Measurements from ENCODE around the gene ADAM10.

DNA sequence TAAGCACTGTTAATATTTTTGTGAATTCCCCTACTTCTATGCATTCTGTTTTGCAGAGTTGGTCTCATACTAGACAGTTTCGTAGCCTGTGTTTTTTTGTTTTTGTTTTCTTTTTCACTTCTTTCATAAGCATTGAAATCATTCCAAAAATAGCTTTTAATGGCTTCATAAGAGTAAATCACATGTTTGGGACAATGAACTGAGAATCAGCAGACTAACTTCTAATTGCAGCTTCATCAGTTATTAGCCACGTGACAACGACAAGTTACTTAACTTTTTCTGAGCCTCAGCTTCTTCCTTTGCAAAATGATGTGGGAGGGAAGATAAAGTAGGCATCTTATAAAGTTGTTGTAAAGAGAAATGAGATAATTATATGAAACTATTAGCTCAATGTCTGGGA is 193.0 kb downstream of the ADAM10 start:
- no peak for TF ChIP-seq POLR2A (IDR thresholded peaks at IDR 0.05)
- TF ChIP-seq, protein P1, sequence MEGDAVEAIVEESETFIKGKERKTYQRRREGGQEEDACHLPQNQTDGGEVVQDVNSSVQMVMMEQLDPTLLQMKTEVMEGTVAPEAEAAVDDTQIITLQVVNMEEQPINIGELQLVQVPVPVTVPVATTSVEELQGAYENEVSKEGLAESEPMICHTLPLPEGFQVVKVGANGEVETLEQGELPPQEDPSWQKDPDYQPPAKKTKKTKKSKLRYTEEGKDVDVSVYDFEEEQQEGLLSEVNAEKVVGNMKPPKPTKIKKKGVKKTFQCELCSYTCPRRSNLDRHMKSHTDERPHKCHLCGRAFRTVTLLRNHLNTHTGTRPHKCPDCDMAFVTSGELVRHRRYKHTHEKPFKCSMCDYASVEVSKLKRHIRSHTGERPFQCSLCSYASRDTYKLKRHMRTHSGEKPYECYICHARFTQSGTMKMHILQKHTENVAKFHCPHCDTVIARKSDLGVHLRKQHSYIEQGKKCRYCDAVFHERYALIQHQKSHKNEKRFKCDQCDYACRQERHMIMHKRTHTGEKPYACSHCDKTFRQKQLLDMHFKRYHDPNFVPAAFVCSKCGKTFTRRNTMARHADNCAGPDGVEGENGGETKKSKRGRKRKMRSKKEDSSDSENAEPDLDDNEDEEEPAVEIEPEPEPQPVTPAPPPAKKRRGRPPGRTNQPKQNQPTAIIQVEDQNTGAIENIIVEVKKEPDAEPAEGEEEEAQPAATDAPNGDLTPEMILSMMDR (IDR thresholded peaks at IDR 0.05), result no peak
- no peak for TF ChIP-seq EP300 (IDR thresholded peaks at IDR 0.05)
